Tibial nerve (tissue), 4 donors: ENCODE measurements around the gene GINS1. TPM values are rescaled to one million over a fixed set of nuclear protein-coding genes. Genes with fewer than 3 reads are reported as not detected.

ENCODE experiments used
- DNase-seq, 2 donors: peaks; one replicate each; pipeline ENCODE4 v3.0.0-alpha.2; 2019; ENCODE audit warnings: low spot score in 2 of 2
- H3K27ac ChIP-seq, 4 donors: fragments of 200-600 bp; sonication (generic) in 3 of 4; one replicate each; pipeline ENCODE4 v1.5.1; 2017 to 2019; ENCODE audit warnings: mild to moderate bottlenecking in 1 of 4
- H3K27me3 ChIP-seq, 2 donors: fragments of 200-600 bp; sonication (generic) in 1 of 2; one replicate each; pipeline versions ENCODE4 v1.5.1 to v1.6.0; 2017 to 2019
- H3K36me3 ChIP-seq, 3 donors: fragments of 200-600 bp; sonication (generic); one replicate each; pipeline ENCODE4 v1.5.1; 2018 to 2019
- H3K4me1 ChIP-seq, 4 donors: fragments of 200-600 bp; sonication (generic) in 3 of 4; one replicate each; pipeline ENCODE4 v1.5.1; 2017 to 2019
- H3K4me3 ChIP-seq, 4 donors: fragments of 200-600 bp; sonication (generic) in 3 of 4; one replicate each; pipeline ENCODE4 v1.5.1; 2017 to 2019; ENCODE audit warnings: mild to moderate bottlenecking in 1 of 4, moderate library complexity in 1 of 4
- H3K9me3 ChIP-seq, 4 donors: fragments of 200-600 bp; sonication (generic) in 3 of 4; one replicate each; pipeline ENCODE4 v1.5.1; 2017 to 2019
- EP300 ChIP-seq, 2 donors: sonication (generic); formaldehyde crosslinking; IDR thresholded peaks; one replicate each; pipeline ENCODE4 v1.6.1; 2017; ENCODE audit warnings: antibody characterized with exemption in 2 of 2, mild to moderate bottlenecking in 1 of 2
- POLR2A ChIP-seq, 2 donors: fragments of 450-650 bp; IDR thresholded peaks; one replicate each; pipeline ENCODE4 v1.6.1; 2017; ENCODE audit warnings: antibody characterized with exemption in 2 of 2, mild to moderate bottlenecking in 2 of 2, moderate library complexity in 2 of 2
- WGBS, 2 donors: methylation state at CpG; one replicate each; pipeline ENCODE4 v1.1.5; 2018; 5-methylcytosine and 5-hydroxymethylcytosine counted together
- total RNA-seq, 4 donors: library from RNA; depleted of rRNA; stranded (reverse); fragments of >200 nt; gene quantifications; one replicate each; pipeline ENCODE4 v1.1.0, GENCODE V29; 2016
- TF ChIP-seq, protein P1 (sequence below), 5 experiments: fragments of 200-600 bp in 3 of 5; fragments of 450-650 bp in 2 of 5; sonication (generic) in 3 of 5; IDR thresholded peaks; one replicate each; pipeline ENCODE4 v1.5.1; 2016 to 2019; ENCODE audit warnings: antibody characterized with exemption in 5 of 5, mild to moderate bottlenecking in 3 of 5, moderate library complexity in 2 of 5

GINS1 gene
- total RNA-seq, 4 donors from 2014 or later, result 0.21 to 1.1 (median 0.59) TPM

DNA sequence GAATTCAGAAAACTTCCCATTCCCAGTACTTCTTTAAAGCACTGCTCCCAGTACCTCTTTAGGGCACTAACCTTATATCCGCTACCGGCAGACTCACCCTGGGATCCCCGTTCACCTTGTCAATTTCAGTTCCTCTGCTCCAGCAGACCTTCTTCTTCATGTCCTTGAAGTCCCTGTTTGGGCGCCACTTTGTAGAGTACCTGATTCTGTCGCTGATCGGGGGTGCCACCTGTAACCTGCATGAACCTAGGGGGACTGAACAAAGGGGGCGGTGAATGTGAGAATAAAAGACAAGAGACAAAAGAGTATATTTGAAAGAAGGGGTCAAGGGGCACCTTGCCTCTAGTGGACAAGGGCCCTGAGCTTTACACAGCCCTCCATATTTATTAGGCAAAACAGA is 4.9 kb upstream of the GINS1 start:
- TF ChIP-seq, protein P1, sequence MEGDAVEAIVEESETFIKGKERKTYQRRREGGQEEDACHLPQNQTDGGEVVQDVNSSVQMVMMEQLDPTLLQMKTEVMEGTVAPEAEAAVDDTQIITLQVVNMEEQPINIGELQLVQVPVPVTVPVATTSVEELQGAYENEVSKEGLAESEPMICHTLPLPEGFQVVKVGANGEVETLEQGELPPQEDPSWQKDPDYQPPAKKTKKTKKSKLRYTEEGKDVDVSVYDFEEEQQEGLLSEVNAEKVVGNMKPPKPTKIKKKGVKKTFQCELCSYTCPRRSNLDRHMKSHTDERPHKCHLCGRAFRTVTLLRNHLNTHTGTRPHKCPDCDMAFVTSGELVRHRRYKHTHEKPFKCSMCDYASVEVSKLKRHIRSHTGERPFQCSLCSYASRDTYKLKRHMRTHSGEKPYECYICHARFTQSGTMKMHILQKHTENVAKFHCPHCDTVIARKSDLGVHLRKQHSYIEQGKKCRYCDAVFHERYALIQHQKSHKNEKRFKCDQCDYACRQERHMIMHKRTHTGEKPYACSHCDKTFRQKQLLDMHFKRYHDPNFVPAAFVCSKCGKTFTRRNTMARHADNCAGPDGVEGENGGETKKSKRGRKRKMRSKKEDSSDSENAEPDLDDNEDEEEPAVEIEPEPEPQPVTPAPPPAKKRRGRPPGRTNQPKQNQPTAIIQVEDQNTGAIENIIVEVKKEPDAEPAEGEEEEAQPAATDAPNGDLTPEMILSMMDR (IDR thresholded peaks at IDR 0.05), result no peak
- TF ChIP-seq EP300 (IDR thresholded peaks at IDR 0.05), result no peak
- no peak for TF ChIP-seq POLR2A (IDR thresholded peaks at IDR 0.05)
- peaks cover 0 to 18% (median 5%) of the 10 kb centered on the region in 4 donors for H3K4me1 ChIP-seq
- H3K36me3 ChIP-seq, result no peaks in the 10 kb centered on the region
- H3K4me3 ChIP-seq, result no peak overlapping the region
- H3K27me3 ChIP-seq, result no peaks in the 10 kb centered on the region
- 97% methylated on average over 7 of the region's 7 CpGs for WGBS, 2 donors
- H3K9me3 ChIP-seq, result peaks cover 0 to 18% (median 7%) of the 10 kb centered on the region in 4 donors
- DNase-seq, result no peak
- H3K27ac ChIP-seq, result no peak overlapping the region

DNA sequence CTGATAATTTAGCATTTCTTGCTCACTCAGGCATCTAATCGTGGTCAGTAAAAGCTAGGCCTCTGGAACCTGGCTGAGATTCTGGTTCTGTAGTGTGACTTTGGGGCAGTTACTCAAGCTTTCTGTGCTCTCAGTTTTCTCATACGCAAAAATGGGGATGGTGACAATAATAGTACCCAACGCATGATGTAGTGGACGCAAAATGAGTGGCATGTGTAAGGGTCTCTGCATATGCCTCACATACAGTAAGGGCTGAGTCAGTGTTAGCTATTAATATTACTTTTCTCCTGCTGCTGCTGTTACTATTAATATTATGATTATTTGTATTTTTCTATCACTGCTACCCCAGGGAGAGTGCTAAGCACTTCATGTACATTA is 686 bp downstream of the GINS1 start:
- DNase-seq, result no peak
- Histone ChIP-seq H3K9me3 (peaks cover 0 to 6% (median 3%) of the 10 kb centered on the region in 4 donors), H3K27me3 (no peaks in the 10 kb centered on the region), H3K36me3 (no peaks in the 10 kb centered on the region), H3K27ac (peak overlapping the region in 2 of 4 donors; percentile 22 to 66), H3K4me1 (peaks cover 0 to 13% (median 6%) of the 10 kb centered on the region in 4 donors), H3K4me3 (peak overlapping the region; percentile 48 to 75 (median 66))
- TF ChIP-seq POLR2A (IDR thresholded peaks at IDR 0.05) (no peak), EP300 (IDR thresholded peaks at IDR 0.05) (no peak)
- TF ChIP-seq, protein P1 (IDR thresholded peaks at IDR 0.05), result no peak
- WGBS, 2 donors, result 2% methylated on average over 4 of the region's 4 CpGs

DNA sequence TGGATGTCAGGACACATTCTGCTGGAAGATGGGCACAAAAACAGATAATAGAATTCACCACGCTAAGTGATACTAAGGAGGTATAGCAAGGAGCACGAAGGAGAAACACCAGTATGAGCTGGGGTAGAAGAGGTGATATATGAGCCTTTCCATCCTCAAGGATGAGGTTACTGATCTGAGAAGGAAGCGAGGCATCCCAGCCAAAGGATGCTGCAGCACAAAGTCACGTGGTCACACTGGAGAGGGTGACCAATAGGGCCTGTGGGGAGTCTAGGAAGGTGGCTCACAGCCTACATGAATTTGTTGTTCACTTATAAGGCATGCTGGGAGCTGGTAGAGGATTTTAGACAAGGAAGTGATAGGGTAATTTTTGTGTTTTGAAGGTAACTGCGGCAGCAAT is 1.4 kb downstream of the GINS1 start:
- Histone ChIP-seq H3K4me1 (peaks cover 0 to 13% (median 6%) of the 10 kb centered on the region in 4 donors), H3K27ac (no peak overlapping the region), H3K4me3 (no peak overlapping the region), H3K9me3 (no peaks in the 10 kb centered on the region), H3K36me3 (no peaks in the 10 kb centered on the region), H3K27me3 (no peaks in the 10 kb centered on the region)
- WGBS, 2 donors, result 89% methylated on average over 5 of the region's 5 CpGs
- DNase-seq, result no peak
- no peak for TF ChIP-seq POLR2A (IDR thresholded peaks at IDR 0.05)
- TF ChIP-seq EP300 (IDR thresholded peaks at IDR 0.05), result no peak
- TF ChIP-seq, protein P1 (IDR thresholded peaks at IDR 0.05), result no peak

DNA sequence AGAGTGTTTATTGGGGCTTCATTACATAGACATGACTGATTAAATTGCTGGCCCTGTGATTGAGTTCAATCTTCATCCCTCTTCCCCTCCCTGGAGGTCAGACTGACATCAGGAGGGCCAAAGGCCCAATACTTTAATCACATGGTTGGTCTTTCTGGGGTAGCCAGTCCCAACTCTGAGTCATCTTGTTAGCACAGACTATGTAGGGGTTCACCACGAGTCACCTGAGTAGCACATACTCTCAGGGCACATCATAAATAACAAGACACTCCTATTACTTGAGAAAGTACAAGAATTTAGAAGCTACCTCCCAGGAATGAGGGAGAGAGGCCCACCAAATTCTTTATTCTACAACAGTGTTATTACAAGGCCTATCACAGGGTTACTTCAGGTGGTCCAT is 11.3 kb downstream of the GINS1 start:
- Histone ChIP-seq H3K36me3 (no peaks in the 10 kb centered on the region), H3K27ac (no peak overlapping the region), H3K9me3 (no peaks in the 10 kb centered on the region), H3K4me1 (no peaks in the 10 kb centered on the region), H3K4me3 (no peak overlapping the region), H3K27me3 (no peaks in the 10 kb centered on the region)
- 100% methylated on average over 1 of the region's 1 CpG for WGBS, 2 donors
- TF ChIP-seq, protein P1 (IDR thresholded peaks at IDR 0.05), result no peak
- TF ChIP-seq POLR2A (IDR thresholded peaks at IDR 0.05) (no peak), EP300 (IDR thresholded peaks at IDR 0.05) (no peak)
- DNase-seq, result no peak

DNA sequence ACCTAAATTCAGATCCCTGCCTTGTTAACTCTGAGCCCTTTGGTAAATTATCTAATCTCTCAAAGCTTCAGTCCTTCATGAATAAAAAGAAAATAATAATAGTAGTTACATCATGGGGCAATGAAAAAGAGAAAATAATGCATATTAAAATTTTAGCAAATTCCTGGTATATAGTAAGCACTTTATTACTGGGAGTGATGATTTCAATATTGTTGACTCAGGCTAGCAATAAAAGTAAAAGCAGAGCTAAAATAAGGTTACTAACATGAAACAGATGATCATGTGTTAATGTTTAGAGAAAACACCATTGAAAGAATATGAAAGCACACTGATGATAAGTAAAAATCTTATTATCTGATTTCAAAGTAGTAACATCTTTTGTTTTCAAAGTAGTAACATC is 13.6 kb downstream of the GINS1 start:
- Histone ChIP-seq H3K27me3 (no peaks in the 10 kb centered on the region), H3K36me3 (no peaks in the 10 kb centered on the region), H3K4me3 (no peak overlapping the region), H3K9me3 (no peaks in the 10 kb centered on the region), H3K27ac (no peak overlapping the region), H3K4me1 (no peaks in the 10 kb centered on the region)
- no peak for DNase-seq
- TF ChIP-seq, protein P1 (IDR thresholded peaks at IDR 0.05), result no peak
- TF ChIP-seq POLR2A (IDR thresholded peaks at IDR 0.05) (no peak), EP300 (IDR thresholded peaks at IDR 0.05) (no peak)
